ENCODE measurements around the gene LHFPL3.

- TF ChIP-seq REST (IDR thresholded peaks at IDR 0.05; ENCODE audit: insufficient replicate concordance, low read depth) (no peak), CTCF (IDR thresholded peaks at IDR 0.05; ENCODE audit: insufficient read depth, low read length) (no peak), POLR2AphosphoS5 (IDR thresholded peaks at IDR 0.05; ENCODE audit: low read depth) (no peak)
These were observed 38.0 kb downstream of the LHFPL3 start for GRCh38 chr7:104366390-104366789.
